Glomerular visceral epithelial cell (primary cell): ENCODE data around the gene ERI3.

Source experiments
- DNase-seq: peaks from one replicate; pipeline ENCODE4 v3.0.0-alpha.2; 2016; ENCODE audit errors: extremely low spot score

The ERI3 gene

GRCh38 chr1:44354840-44355581, at the start of gene ERI3:
Gene ERI3 (minus strand): TSS chr1:44355257. CDS start chr1:44355026, 231 bp downstream.
- peak; percentile 97 for DNase-seq

- no peak for DNase-seq
Observed at GRCh38 chr1:44401256-44402228, 46.5 kb upstream of the ERI3 start.

- peak; percentile 60 for DNase-seq
Observed at GRCh38 chr1:44390277-44390676, 35.2 kb upstream of the ERI3 start.

GRCh38 chr1:44389437-44389836, 34.4 kb upstream of the ERI3 start:
- DNase-seq: no peak

GRCh38 chr1:44388551-44388950, 33.5 kb upstream of the ERI3 start:
- DNase-seq: no peak

GRCh38 chr1:44380666-44381177, 25.7 kb upstream of the ERI3 start:
- DNase-seq: no peak

- DNase-seq: peak; percentile 46
Observed at GRCh38 chr1:44377925-44378784, 23.1 kb upstream of the ERI3 start.

GRCh38 chr1:44375547-44375946, 20.5 kb upstream of the ERI3 start:
- no peak for DNase-seq

- DNase-seq: no peak
Observed at GRCh38 chr1:44371206-44371605, 16.1 kb upstream of the ERI3 start.

GRCh38 chr1:44368471-44369151, 13.6 kb upstream of the ERI3 start:
- no peak for DNase-seq

- no peak for DNase-seq
Observed at GRCh38 chr1:44367944-44368343, 12.9 kb upstream of the ERI3 start.

- no peak for DNase-seq
Observed at GRCh38 chr1:44366371-44366975, 11.4 kb upstream of the ERI3 start.

- no peak for DNase-seq
Observed at GRCh38 chr1:44361478-44361877, 6.4 kb upstream of the ERI3 start.

GRCh38 chr1:44359234-44359935, 4.3 kb upstream of the ERI3 start:
- no peak for DNase-seq

- DNase-seq: no peak
Observed at GRCh38 chr1:44357710-44358109, 2.7 kb upstream of the ERI3 start.

GRCh38 chr1:44355582-44356305, 687 bp upstream of the ERI3 start:
- DNase-seq: no peak

GRCh38 chr1:44354268-44354839, 703 bp downstream of the ERI3 start:
- no peak for DNase-seq

GRCh38 chr1:44353604-44354003, 1.5 kb downstream of the ERI3 start:
- DNase-seq: no peak

- DNase-seq: no peak
Observed at GRCh38 chr1:44351289-44351688, 3.8 kb downstream of the ERI3 start.
